Right lobe of liver (tissue), 6 donors: ENCODE data around the gene ACCSL. TPM values are rescaled to one million over a fixed set of nuclear protein-coding genes. Genes with fewer than 3 reads are reported as not detected.
A peak's percentile ranks its signal among the peaks of the same experiment; 100 is the strongest.

Experiments
- ATAC-seq, 4 donors: fragments of 200-7000 bp; cut with Tn5 transposase; one replicate each; pipeline ENCODE4 v1.9.1; 2020; ENCODE audit warnings: mild to moderate bottlenecking in 4 of 4, moderate library complexity in 4 of 4
- DNase-seq, 3 donors: peaks; one replicate each; pipeline ENCODE4 v3.0.0-alpha.2; 2020
- H3K27ac ChIP-seq, 3 donors: fragments of 200-600 bp; one replicate each; pipeline ENCODE4 v1.8.0; 2022
- H3K27me3 ChIP-seq, 2 donors: fragments of 200-600 bp; one replicate each; pipeline ENCODE4 v1.8.0; 2022
- H3K36me3 ChIP-seq, 4 donors: fragments of 200-600 bp; sonication (generic) in 1 of 4; one replicate each; pipeline versions ENCODE4 v1.5.1 to v1.8.0; 2017 to 2022; ENCODE audit warnings: control low read depth in 1 of 4
- H3K4me1 ChIP-seq, 4 donors: fragments of 200-600 bp; sonication (generic) in 1 of 4; one replicate each; pipeline versions ENCODE4 v1.5.1 to v1.8.0; 2017 to 2022; ENCODE audit warnings: control low read depth in 1 of 4
- H3K4me3 ChIP-seq, 3 donors: fragments of 200-600 bp; one replicate each; pipeline ENCODE4 v1.8.0; 2022
- H3K9me3 ChIP-seq, 4 donors: fragments of 200-600 bp; sonication (generic) in 1 of 4; one replicate each; pipeline versions ENCODE4 v1.5.1 to v1.8.0; 2017 to 2022; ENCODE audit warnings: control low read depth in 1 of 4
- POLR2A ChIP-seq: fragments of 450-650 bp; IDR thresholded peaks from one replicate; pipeline ENCODE4 v1.6.1; 2017; ENCODE audit warnings: antibody characterized with exemption, mild to moderate bottlenecking
- WGBS: methylation state at CpG from one replicate; pipeline ENCODE4 v1.1.6; 2018; ENCODE audit warnings: low coverage, low lambda C conversion rate; ENCODE audit not compliant: insufficient coverage; ENCODE audit errors: missing lambda C conversion rate; 5-methylcytosine and 5-hydroxymethylcytosine counted together
- intact Hi-C, 2 donors: fragments of 100-400 bp; cut with DNase I; formaldehyde crosslinking; loops; one replicate each; pipeline versions ENCODE4 v1.11.2 to v1.14.1; 2022
- total RNA-seq, 6 experiments: library from RNA; depleted of rRNA in 2 of 6; stranded (reverse); fragments of >200 nt in 2 of 6; fragmentation: NEBNext Ultra II Directional in 3 of 6; extraction: Animal tissue kit (Norgen Biotek cat#: 25700) in 3 of 6; gene quantifications; one replicate each; pipeline versions ENCODE4 v1.1.0 to v1.2.4, GENCODE V29; 2016 to 2023
- TF ChIP-seq, protein P1 (sequence below), 4 donors: fragments of 200-600 bp in 3 of 4; fragments of 450-650 bp in 1 of 4; IDR thresholded peaks; one replicate each; pipeline versions ENCODE4 v1.5.1 to v1.8.0; 2016 to 2022; ENCODE audit warnings: antibody characterized with exemption in 4 of 4, mild to moderate bottlenecking in 2 of 4
- donor health status: DM: no; HTN: yes; CAD: no.
- donor health status: DM: no; HTN: no; CAD: no.
- donor health status: DM: no; HTN: no; CAD: no.
- donor health status: DM: no; HTN: yes; CAD: no.
- donor health status: DM: no; HTN: yes; CAD: no.

The ACCSL gene
- total RNA-seq, 6 experiments from 2014 or later: not detected

DNA sequence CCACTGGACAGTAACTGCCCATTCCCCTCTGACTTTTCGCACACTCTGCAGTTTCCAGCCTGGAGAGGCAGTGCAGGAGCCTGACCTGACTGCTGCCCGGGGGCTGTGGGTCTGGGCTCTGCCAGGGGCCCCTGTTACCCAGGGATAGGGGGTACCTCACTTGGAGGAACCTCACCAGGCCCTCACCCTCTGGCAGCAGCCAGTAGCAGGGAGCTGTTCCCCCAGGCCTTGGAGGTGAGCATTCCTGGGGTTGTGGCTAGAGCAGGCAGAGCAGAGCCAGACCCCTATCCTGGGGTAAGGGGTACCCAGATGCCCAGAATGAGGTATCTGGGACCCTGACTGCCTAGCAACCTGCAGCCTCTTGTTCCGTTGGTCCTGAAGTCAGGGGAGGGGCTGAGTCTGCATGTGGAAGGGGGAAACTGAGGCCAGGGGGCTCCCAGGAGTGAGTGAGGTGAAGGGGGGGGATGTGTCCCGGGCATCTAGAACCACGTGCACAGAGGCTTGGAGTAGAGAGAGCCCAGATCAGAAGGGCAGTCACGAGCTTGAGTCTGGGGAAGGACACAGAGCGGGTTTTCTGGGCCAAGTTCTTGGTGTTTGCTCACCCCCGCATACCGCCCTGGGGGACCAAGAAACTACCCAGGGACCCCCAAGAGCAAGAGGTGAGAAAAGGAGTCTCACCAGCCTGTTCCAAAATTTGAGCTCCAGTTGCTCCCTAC is 43.9 kb upstream of the ACCSL start:
- no peaks in the 10 kb centered on the region for H3K27me3 ChIP-seq
- WGBS: 74% methylated on average over 6 of the region's 9 CpGs
- intact Hi-C loops: no loop called here
- H3K9me3 ChIP-seq: no peaks in the 10 kb centered on the region
- no peaks in the 10 kb centered on the region for H3K4me1 ChIP-seq
- ATAC-seq (no peak), DNase-seq (peak in 1 of 3 donors; percentile 28)
- TF ChIP-seq POLR2A: no peak
- no peak overlapping the region for H3K27ac ChIP-seq
- H3K4me3 ChIP-seq: no peak overlapping the region
- no peaks in the 10 kb centered on the region for H3K36me3 ChIP-seq

DNA sequence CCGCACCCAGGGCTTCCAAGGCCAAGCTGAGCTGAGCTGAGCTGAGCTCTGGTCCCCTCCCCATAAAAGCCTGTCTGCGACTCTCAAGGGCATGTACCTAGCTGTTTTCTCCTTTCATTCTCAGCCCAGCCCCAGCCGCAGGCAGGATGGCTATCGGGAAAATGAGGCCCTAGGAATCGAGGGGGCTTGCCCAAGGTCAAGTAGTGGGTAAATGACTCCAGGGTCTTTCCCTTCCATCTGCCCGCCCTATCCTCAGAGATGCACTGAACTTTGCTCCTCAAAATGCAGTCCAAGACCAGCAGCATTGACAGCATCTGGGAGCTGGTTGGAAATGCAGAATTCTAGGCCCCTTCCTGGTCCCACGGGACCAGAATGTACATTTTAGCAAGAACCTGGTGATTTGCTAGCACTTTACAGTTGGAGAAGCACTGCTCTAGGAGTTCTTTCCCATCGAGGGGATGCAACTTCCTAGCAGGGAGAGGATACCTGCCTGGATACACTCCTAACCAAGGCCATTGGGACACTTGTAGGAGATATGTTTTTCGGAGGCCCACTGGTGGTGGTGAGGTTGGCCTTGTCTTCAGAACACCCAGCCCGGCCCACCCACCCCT is 43.2 kb upstream of the ACCSL start:
- Histone ChIP-seq H3K36me3 (no peaks in the 10 kb centered on the region), H3K9me3 (no peaks in the 10 kb centered on the region), H3K4me1 (no peaks in the 10 kb centered on the region), H3K4me3 (no peak overlapping the region), H3K27me3 (no peaks in the 10 kb centered on the region), H3K27ac (no peak overlapping the region)
- no peak for ATAC-seq
- 60% methylated on average over 3 of the region's 10 CpGs for WGBS
- TF ChIP-seq POLR2A: no peak
- TF ChIP-seq, protein P1, sequence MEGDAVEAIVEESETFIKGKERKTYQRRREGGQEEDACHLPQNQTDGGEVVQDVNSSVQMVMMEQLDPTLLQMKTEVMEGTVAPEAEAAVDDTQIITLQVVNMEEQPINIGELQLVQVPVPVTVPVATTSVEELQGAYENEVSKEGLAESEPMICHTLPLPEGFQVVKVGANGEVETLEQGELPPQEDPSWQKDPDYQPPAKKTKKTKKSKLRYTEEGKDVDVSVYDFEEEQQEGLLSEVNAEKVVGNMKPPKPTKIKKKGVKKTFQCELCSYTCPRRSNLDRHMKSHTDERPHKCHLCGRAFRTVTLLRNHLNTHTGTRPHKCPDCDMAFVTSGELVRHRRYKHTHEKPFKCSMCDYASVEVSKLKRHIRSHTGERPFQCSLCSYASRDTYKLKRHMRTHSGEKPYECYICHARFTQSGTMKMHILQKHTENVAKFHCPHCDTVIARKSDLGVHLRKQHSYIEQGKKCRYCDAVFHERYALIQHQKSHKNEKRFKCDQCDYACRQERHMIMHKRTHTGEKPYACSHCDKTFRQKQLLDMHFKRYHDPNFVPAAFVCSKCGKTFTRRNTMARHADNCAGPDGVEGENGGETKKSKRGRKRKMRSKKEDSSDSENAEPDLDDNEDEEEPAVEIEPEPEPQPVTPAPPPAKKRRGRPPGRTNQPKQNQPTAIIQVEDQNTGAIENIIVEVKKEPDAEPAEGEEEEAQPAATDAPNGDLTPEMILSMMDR (IDR thresholded peaks at IDR 0.05): no peak
- peak in 1 of 3 donors; percentile 31 for DNase-seq
- intact Hi-C loops: no loop called here

DNA sequence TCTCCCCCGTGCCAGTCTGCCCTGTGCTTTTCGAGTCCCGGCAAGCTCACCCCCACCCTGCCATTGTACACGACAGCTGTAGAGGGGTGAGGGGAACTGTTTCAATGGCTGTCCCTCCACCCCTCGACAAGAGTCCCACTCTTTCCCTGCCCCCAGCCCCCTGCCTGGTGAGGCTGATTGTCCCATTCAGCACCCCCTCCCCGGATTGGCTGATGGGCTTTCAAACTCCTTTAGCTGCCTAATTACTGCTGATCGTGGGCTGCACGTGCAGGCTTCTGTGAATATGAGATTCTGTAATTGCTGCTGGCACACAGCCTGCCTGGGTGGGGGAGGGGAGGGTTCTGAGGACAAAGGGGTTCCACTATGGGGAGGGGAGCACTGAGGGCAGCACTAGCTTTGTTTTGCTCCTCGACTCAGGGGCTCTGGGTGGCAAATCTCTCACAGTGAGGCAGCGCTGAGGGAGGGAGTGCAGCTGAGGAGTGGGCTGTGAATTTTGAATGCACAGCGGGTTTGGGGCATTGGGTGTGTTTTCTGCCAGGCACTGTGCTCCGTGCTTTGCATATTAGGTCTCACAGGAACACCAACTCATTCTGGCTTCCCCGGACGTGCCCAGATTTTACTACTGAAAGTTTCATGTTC is 42.6 kb upstream of the ACCSL start:
- ATAC-seq: no peak

DNA sequence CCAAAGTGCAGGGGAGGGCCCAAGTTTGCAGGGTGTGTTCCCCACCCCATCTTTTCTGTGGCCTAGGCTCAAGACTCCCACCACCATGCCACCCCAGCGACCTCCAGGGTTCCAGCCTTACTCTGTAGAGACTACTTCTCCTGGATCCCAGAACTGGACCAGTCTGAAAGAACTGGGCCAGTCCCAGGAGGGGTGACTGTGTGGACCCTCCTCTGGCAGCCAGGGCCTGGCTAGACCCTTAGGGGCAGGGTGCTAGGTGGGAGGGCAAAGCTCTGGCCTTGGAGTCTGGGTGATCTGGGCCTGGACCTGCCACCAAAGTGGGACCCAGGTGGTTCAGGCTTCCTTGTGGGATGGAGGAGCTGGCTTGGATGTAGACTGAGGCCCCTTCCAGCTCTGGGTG is 41.8 kb upstream of the ACCSL start:
- H3K4me3 ChIP-seq: no peak overlapping the region
- DNase-seq (peak in 1 of 3 donors; percentile 28), ATAC-seq (peak in 1 of 4 donors; percentile 9)
- H3K36me3 ChIP-seq: no peaks in the 10 kb centered on the region
- H3K27ac ChIP-seq: no peak overlapping the region
- intact Hi-C loops: no loop called here
- no peaks in the 10 kb centered on the region for H3K27me3 ChIP-seq
- H3K9me3 ChIP-seq: no peaks in the 10 kb centered on the region
- TF ChIP-seq, protein P1 (IDR thresholded peaks at IDR 0.05): no peak
- TF ChIP-seq POLR2A: no peak
- WGBS: no CpG with 5 or more reads among the region's 1 CpG
- H3K4me1 ChIP-seq: no peaks in the 10 kb centered on the region

More for the DNA sequence above, 42.6 kb upstream of the ACCSL start:
- Histone ChIP-seq H3K4me3 (no peak overlapping the region), H3K27ac (no peak overlapping the region), H3K36me3 (no peaks in the 10 kb centered on the region), H3K9me3 (no peaks in the 10 kb centered on the region), H3K27me3 (no peaks in the 10 kb centered on the region), H3K4me1 (no peaks in the 10 kb centered on the region)
- intact Hi-C loops: no loop called here
- no peak for TF ChIP-seq POLR2A
- TF ChIP-seq, protein P1 (IDR thresholded peaks at IDR 0.05): no peak
- peak in 1 of 3 donors; percentile 39 for DNase-seq
- 35% methylated on average over 5 of the region's 14 CpGs for WGBS

DNA sequence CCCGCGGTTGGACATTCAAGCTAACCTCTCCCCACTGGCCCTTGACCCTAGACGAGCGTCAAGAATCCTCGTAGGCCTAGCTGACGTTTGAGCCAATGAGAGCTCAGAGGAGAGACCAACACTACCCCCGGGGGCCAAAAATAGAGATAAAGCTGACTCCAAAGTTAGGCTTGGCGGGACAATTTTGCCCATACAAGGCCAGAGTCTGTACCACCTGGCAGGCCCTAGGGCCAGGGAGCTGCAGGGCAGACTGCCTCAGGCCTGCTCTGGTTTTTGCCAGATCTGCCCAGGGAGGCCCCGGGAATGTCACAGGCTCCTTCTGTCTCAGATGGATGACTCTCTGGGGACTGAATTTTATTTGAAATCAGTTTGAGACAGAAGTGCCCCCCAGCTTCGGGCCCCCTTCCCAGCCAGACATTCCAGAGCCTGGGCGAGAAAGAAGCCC is 40.8 kb upstream of the ACCSL start:
- Histone ChIP-seq H3K9me3 (no peaks in the 10 kb centered on the region), H3K36me3 (no peaks in the 10 kb centered on the region), H3K4me3 (no peak overlapping the region), H3K27ac (no peak overlapping the region), H3K4me1 (no peaks in the 10 kb centered on the region), H3K27me3 (no peaks in the 10 kb centered on the region)
- no peak for TF ChIP-seq POLR2A
- TF ChIP-seq, protein P1 (IDR thresholded peaks at IDR 0.05): no peak
- intact Hi-C loops: no loop called here
- DNase-seq: peak in 1 of 3 donors; percentile 43
- WGBS: 74% methylated on average over 10 of the region's 11 CpGs
- ATAC-seq: peak in 1 of 4 donors; percentile 34
